ENCODE results near the gene PPP2R5A. TPM values are rescaled to one million over a fixed set of nuclear protein-coding genes. Genes with fewer than 3 reads are reported as not detected.
"Not testable (repeated sequence)": the region's sequence is repeated elsewhere in the genome, so short reads cannot be mapped to it uniquely, and the experiment has no call there.

PPP2R5A gene
- total RNA-seq, 2 donors from 2014 or later: 28.1 to 33.1 TPM

GRCh38 chr1:212359794-212360479, 74.7 kb downstream of the PPP2R5A start:
- DNase-seq (ENCODE audit: low spot score in 2 of 2): peak in 1 of 2 donors; percentile 13
- peak overlapping the region; percentile 3 to 34 for H3K27ac Mint-ChIP-seq
- peak; percentile 83 to 93 for ATAC-seq
- no peaks in the 10 kb centered on the region for H3K9me3 Mint-ChIP-seq
- peaks cover 0 to 5% of the 10 kb centered on the region in 2 donors for H3K36me3 Mint-ChIP-seq

GRCh38 chr1:212364985-212365384, 79.8 kb downstream of the PPP2R5A start:
- DNase-seq (ENCODE audit: low spot score in 2 of 2): no peak
- ATAC-seq: no peak
- H3K9me3 Mint-ChIP-seq: no peaks in the 10 kb centered on the region
- peaks cover 5 to 16% of the 10 kb centered on the region in 2 donors for H3K36me3 Mint-ChIP-seq
- peak overlapping the region in 1 of 2 donors; percentile 15 for H3K27ac Mint-ChIP-seq

- ATAC-seq (no peak), DNase-seq (ENCODE audit: low spot score in 2 of 2) (no peak)
- H3K9me3 Mint-ChIP-seq: no peaks in the 10 kb centered on the region
- H3K27ac Mint-ChIP-seq: peak overlapping the region in 1 of 2 donors; percentile 30
- peaks cover 11 to 13% of the 10 kb centered on the region in 2 donors for H3K36me3 Mint-ChIP-seq
Observed at GRCh38 chr1:212366901-212367300, 81.7 kb downstream of the PPP2R5A start.

GRCh38 chr1:212367474-212368072, 82.4 kb downstream of the PPP2R5A start:
- no peak overlapping the region for H3K27ac Mint-ChIP-seq
- DNase-seq (ENCODE audit: low spot score in 2 of 2): no peak
- ATAC-seq: peak; percentile 7 to 63
- no peaks in the 10 kb centered on the region for H3K9me3 Mint-ChIP-seq
- H3K36me3 Mint-ChIP-seq: peaks cover 15 to 19% of the 10 kb centered on the region in 2 donors

GRCh38 chr1:212368073-212368484, 82.9 kb downstream of the PPP2R5A start:
- H3K9me3 Mint-ChIP-seq: no peaks in the 10 kb centered on the region

GRCh38 chr1:212375986-212376385, 90.8 kb downstream of the PPP2R5A start:
- Mint-ChIP-seq H3K36me3 (peaks cover 21 to 40% of the 10 kb centered on the region in 2 donors), H3K9me3 (no peaks in the 10 kb centered on the region), H3K27ac (peak overlapping the region; percentile 9 to 15)
- DNase-seq (ENCODE audit: low spot score in 2 of 2): no peak
- no peak for ATAC-seq

More at GRCh38 chr1:212368073-212368484, 82.9 kb downstream of the PPP2R5A start:
- Mint-ChIP-seq H3K36me3 (peaks cover 17 to 21% of the 10 kb centered on the region in 2 donors), H3K27ac (no peak overlapping the region)
- DNase-seq (ENCODE audit: low spot score in 2 of 2) (peak in 1 of 2 donors; percentile 56), ATAC-seq (peak; percentile 91 to 94)

GRCh38 chr1:212377644-212378043, 92.4 kb downstream of the PPP2R5A start:
- ATAC-seq: no peak
- Mint-ChIP-seq H3K27ac (peak overlapping the region; percentile 52 to 86), H3K9me3 (no peaks in the 10 kb centered on the region), H3K36me3 (peaks cover 17 to 26% of the 10 kb centered on the region in 2 donors)
- DNase-seq (ENCODE audit: low spot score in 2 of 2): no peak

- H3K36me3 Mint-ChIP-seq: peaks cover 13 to 14% of the 10 kb centered on the region in 2 donors
- ATAC-seq: no peak
- DNase-seq (ENCODE audit: low spot score in 2 of 2): no peak
- no peaks in the 10 kb centered on the region for H3K9me3 Mint-ChIP-seq
- peak overlapping the region in 1 of 2 donors; percentile 20 for H3K27ac Mint-ChIP-seq
Observed at GRCh38 chr1:212379366-212379765, 94.2 kb downstream of the PPP2R5A start.

GRCh38 chr1:212381397-212382035, 96.3 kb downstream of the PPP2R5A start:
- DNase-seq (ENCODE audit: low spot score in 2 of 2) (no peak), ATAC-seq (no peak)
- Mint-ChIP-seq H3K36me3 (peaks cover 14 to 18% of the 10 kb centered on the region in 2 donors), H3K9me3 (no peaks in the 10 kb centered on the region), H3K27ac (peak overlapping the region in 1 of 2 donors; percentile 62)

GRCh38 chr1:212386029-212386428, 100.8 kb downstream of the PPP2R5A start:
- H3K9me3 Mint-ChIP-seq: peaks cover 5 to 7% of the 10 kb centered on the region in 2 donors
- peaks cover 20 to 30% of the 10 kb centered on the region in 2 donors for H3K36me3 Mint-ChIP-seq
- H3K27ac Mint-ChIP-seq: peak overlapping the region; percentile 20 to 80
- ATAC-seq (no peak), DNase-seq (ENCODE audit: low spot score in 2 of 2) (no peak)

- Mint-ChIP-seq H3K9me3 (peaks cover 12% of the 10 kb centered on the region in 2 donors), H3K27ac (no peak overlapping the region), H3K36me3 (peaks cover 39 to 40% of the 10 kb centered on the region in 2 donors)
- ATAC-seq (no peak), DNase-seq (ENCODE audit: low spot score in 2 of 2) (no peak)
Observed at GRCh38 chr1:212388985-212389716, 103.9 kb downstream of the PPP2R5A start.

GRCh38 chr1:212395678-212396437, 110.6 kb downstream of the PPP2R5A start:
- H3K9me3 Mint-ChIP-seq: peaks cover 7 to 18% of the 10 kb centered on the region in 2 donors
- H3K27ac Mint-ChIP-seq; DNase-seq (ENCODE audit: low spot score in 2 of 2); ATAC-seq: not testable (repeated sequence)
- H3K36me3 Mint-ChIP-seq: peaks cover 36 to 67% of the 10 kb centered on the region in 2 donors

- ATAC-seq (no peak), DNase-seq (ENCODE audit: low spot score in 2 of 2) (no peak)
- Mint-ChIP-seq H3K36me3 (peaks cover 29 to 62% of the 10 kb centered on the region in 2 donors), H3K27ac (no peak overlapping the region), H3K9me3 (peaks cover 4 to 18% of the 10 kb centered on the region in 2 donors)
Observed at GRCh38 chr1:212396638-212397037, 111.4 kb downstream of the PPP2R5A start.

- ATAC-seq: no peak
- H3K9me3 Mint-ChIP-seq: peaks cover 4 to 18% of the 10 kb centered on the region in 2 donors
- no peak overlapping the region for H3K27ac Mint-ChIP-seq
- DNase-seq (ENCODE audit: low spot score in 2 of 2): no peak
- H3K36me3 Mint-ChIP-seq: peaks cover 30 to 62% of the 10 kb centered on the region in 2 donors
Observed at GRCh38 chr1:212397171-212397570, 112.0 kb downstream of the PPP2R5A start.

- Mint-ChIP-seq H3K9me3 (peaks cover 0 to 12% of the 10 kb centered on the region in 2 donors), H3K36me3 (peaks cover 38 to 55% of the 10 kb centered on the region in 2 donors), H3K27ac (no peak overlapping the region)
- DNase-seq (ENCODE audit: low spot score in 2 of 2) (no peak), ATAC-seq (no peak)
Observed at GRCh38 chr1:212401042-212401441, 115.8 kb downstream of the PPP2R5A start.

All from activated naive CD4-positive, alpha-beta T cell treated with anti-CD3 and anti-CD28 coated beads, Interleukin-2, amount 50 U/mL, for 72 hours (primary cell).